VCaP (cell line): ENCODE results near the gene LGALS3.
A peak's percentile ranks its signal among the peaks of the same experiment; 100 is the strongest.

Experiments
- H3K27ac ChIP-seq: fragments of 450-650 bp; 2 replicates; pipeline ENCODE4 v1.5.1; 2017
- TF ChIP-seq, protein P1 (sequence below): fragments of 450-650 bp; conservative IDR thresholded peaks from 2 replicates; pipeline ENCODE4 v1.5.1; 2017; ENCODE audit warnings: mild to moderate bottlenecking, moderate library complexity

Gene LGALS3

DNA sequence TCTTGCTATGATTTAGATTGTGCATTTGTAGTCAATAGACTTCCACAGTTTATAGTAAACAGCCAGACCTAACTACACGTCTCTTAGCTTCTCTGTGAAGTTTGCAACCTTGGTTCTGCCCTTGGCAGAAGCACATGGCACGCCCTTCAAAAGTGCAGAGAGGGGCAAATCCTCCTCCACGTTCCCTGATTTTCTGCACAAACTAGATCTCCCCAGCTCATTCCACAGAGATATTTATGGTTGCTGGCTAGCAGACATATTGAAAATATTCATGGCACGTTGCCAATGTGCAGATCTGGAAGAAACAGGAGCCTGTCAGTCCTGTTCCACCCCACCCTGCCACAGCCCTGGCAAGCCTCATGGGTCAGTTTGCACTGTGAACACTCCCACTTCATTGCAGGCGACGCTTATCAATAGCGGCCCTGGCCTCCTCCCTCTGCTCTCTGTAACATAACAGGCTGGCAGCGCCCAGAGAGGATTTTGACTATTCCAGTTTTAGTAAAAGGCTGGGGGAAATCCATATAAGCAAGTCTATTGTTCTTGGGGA, 6.5 kb upstream of the LGALS3 start:
- TF ChIP-seq, protein P1, sequence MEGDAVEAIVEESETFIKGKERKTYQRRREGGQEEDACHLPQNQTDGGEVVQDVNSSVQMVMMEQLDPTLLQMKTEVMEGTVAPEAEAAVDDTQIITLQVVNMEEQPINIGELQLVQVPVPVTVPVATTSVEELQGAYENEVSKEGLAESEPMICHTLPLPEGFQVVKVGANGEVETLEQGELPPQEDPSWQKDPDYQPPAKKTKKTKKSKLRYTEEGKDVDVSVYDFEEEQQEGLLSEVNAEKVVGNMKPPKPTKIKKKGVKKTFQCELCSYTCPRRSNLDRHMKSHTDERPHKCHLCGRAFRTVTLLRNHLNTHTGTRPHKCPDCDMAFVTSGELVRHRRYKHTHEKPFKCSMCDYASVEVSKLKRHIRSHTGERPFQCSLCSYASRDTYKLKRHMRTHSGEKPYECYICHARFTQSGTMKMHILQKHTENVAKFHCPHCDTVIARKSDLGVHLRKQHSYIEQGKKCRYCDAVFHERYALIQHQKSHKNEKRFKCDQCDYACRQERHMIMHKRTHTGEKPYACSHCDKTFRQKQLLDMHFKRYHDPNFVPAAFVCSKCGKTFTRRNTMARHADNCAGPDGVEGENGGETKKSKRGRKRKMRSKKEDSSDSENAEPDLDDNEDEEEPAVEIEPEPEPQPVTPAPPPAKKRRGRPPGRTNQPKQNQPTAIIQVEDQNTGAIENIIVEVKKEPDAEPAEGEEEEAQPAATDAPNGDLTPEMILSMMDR = no peak
- peak overlapping the region; percentile 75 for H3K27ac ChIP-seq

DNA sequence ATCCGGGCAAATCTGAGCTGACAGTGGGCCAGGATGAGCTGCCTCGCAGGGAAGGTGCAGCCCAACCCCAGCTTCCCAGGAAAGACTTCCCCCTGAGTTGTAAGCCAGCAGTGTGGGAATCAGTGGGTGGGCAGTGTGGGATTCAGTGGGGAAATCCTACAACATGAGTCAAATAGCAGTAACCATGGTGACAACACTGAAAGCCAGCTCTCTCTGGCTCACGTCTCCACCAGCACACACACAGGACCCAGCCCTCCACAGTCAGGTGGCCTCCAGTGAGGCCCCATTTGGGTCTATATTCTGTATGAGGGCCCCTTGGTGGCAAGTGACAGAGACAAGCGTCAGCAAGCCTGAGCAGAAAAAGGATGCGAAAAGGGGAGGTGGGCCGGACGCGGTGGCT, 6.0 kb upstream of the LGALS3 start:
- H3K27ac ChIP-seq = peak overlapping the region; percentile 75
- TF ChIP-seq, protein P1 = no peak

DNA sequence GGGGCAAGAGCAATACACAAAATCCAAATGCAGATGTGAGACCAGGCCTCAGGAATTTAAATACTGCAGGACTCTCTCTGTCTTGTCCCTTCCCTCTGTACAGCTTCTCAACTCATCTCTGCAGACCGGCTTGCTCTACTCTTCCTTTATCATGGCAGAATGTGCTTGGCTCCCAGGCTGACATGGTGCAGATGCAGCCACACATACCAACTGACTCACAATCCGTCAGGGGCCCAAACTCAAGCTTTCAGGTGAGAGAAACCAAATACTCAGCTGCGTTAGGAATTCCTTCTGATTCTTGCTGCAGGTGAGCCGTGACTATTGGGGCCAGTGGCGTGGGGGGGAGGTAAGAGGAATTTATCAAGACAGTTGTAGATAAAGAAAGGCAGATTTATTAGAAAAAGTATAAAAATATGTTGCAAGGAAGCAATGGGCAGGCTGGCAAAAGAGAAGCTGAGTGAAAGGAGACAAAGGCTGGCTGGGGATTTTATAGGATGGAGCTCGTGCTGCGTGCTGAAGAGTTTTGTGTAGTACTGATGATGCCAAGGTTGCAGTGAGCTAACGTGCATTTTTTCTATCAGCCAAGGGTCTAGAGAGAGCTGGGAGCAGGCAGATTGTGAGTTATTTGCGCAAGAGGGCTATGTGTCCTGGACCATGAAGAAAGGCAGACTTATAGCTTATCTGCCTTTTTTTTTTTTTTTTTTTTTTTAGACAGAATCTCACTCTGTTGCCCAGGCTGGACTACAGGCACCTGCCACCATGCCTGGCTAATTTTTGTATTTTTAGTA, 5.0 kb upstream of the LGALS3 start:
- TF ChIP-seq, protein P1 = no peak
- H3K27ac ChIP-seq = peak overlapping the region; percentile 75

DNA sequence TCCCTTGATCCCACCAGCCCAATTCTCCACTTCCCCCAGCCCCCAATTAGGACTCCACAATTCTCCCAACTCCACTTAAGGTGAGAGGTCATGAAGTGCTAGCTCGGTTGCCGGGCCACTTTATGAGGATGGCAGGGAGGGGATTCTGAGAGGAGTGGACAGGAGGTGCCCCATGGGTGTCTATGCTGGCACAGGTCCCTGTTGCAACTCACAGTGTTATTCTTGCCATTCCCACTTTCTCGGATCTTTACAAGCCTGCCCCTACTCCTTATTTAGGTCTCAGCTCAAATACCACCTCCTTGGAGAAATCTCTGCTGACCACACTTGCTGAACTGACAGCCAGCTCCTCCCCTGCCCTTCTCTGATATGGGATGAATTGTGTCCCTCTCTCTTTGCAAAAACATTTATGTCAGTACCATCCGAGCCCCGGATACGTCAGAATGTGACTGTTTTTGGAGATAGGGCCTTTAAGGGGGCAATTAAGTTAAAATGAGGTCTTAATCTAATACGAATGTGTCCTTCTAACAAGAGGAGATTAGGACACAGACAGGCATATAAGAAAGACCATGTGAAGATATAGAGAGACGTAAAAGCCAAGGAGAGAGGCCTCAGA, 4.2 kb upstream of the LGALS3 start:
- H3K27ac ChIP-seq = no peak overlapping the region
- TF ChIP-seq, protein P1 = no peak

DNA sequence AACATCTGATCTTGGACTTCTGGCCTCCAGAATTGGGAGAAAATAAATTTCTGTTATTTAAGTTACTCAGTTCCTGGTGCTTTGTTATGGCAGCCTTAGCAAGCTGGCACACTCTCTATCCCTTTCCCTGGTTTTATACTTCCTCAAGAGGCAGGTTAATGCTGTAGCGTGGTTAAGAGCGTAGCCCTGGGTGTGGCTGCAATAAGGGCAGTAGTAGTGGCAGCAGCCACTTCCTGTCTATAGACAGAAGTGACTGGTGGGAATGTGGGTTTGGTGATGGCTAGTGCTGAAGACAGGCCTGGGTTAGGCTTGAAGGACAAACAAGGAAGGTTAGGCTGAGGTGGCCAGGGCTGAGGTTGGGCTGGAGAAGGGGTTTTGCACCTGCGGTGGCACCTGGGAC, 3.6 kb upstream of the LGALS3 start:
- TF ChIP-seq, protein P1 = no peak
- H3K27ac ChIP-seq = no peak overlapping the region

DNA sequence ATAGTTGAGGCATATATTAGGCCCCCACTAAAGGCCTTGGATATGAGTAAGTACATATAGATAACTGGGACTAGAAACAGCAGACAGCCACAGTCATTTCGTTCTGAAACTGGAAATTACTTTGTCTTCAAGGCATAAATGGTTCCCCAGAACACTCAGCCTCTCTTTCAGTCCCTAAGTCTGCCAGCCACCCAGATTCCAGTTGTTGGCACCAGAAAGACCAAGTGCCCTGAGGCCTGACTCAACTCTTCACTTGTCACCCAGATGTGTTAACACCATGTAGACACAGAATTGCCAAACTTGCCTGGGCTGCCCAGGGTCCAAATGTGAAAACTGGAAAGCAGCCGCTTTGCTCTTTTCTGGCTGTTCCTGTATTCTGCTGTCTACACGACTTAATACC, 3.0 kb upstream of the LGALS3 start:
- TF ChIP-seq, protein P1 = no peak
- no peak overlapping the region for H3K27ac ChIP-seq

DNA sequence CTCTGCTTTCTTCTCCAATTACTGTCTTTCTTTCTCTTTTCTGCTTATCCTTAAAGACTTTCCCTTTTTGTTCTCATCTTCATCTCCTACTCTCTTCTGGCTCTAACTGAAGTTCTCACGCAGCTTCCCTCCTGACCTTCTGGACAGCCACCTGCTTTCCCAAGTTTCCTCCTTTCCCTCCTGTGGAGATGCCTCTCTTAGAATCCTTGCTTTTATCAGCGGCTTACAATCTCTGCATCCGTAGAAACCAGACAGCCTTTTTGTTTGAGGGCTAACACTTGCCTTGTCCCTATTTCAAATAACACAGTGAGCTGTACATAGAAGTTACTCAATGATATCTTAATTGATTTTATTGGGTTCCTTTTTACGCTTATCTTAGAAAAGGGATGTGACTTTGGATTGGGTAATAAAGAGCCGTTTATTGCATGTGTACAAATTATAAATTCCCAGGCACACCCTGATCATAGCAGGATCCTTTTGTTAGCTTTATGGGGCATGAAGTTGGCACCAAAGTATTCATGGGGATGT, 2.1 kb upstream of the LGALS3 start:
- H3K27ac ChIP-seq = peak overlapping the region; percentile 4; the same call in 1 of the 2 replicates
- TF ChIP-seq, protein P1 = no peak
